NCI-H524 treated with DMSO at 0.1 percent for 48 hours (cell line): ENCODE measurements around the gene KLHL11.
"Not testable (repeated sequence)": the region's sequence is repeated elsewhere in the genome, so short reads cannot be mapped to it uniquely, and the experiment has no call there.

Source experiments
- DNase-seq: peaks from one replicate; lab custom pipeline; 2025; lab: John Stamatoyannopoulos, UW

Gene KLHL11

DNA sequence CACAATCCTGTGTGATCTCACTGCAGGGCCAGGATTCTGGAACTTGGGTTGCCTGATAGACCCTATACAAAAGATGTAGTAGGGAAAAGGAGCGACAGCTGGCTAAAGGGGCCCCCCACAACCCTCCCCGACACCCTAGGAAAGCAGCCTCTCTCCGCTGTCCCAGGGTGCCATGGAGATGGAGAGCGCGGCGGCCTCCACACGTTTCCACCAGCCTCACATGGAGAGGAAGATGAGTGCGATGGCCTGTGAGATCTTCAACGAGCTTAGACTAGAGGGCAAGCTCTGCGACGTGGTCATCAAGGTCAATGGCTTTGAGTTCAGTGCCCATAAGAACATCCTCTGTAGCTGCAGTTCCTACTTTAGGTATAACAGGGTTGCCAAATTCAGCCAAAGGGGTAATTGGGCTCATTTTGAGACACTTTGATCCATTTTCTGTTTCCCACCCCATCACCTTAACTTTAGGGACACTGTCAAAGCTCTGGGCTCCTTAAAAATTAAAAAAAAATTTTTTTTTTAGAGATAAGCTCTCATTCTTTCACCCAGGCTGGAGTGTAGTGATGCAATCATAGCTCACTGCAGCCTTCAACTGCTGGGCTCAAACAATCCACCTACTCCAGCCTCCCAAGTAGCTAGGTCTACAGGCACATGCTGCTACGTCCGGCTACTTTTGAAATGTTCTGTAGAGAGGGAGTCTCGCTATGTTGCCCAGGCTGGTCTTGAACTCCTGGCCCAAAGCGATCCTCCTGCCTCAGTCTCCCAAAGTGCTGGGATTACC, 27.3 kb downstream of the KLHL11 start, which contains the start of gene KLHL10:
TSS of gene KLHL10 (plus strand) at position 65 of the 778 bp plus-strand sequence. CDS start at position 173, 108 bp downstream.
- DNase-seq: no peak

GRCh38 chr17:41836550-41837196, 28.6 kb downstream of the KLHL11 start:
- DNase-seq: no peak

- no peak for DNase-seq
Measured at GRCh38 chr17:41835800-41836549, 29.2 kb downstream of the KLHL11 start, which contains the start of gene NT5C3B. NT5C3B (minus strand) TSS chr17:41836232; CDS start chr17:41836193, 39 bp downstream.

GRCh38 chr17:41835214-41835799, 29.9 kb downstream of the KLHL11 start:
- DNase-seq: no peak

- DNase-seq: not testable (repeated sequence)
Measured at GRCh38 chr17:41829961-41830360, 35.3 kb downstream of the KLHL11 start.

DNA sequence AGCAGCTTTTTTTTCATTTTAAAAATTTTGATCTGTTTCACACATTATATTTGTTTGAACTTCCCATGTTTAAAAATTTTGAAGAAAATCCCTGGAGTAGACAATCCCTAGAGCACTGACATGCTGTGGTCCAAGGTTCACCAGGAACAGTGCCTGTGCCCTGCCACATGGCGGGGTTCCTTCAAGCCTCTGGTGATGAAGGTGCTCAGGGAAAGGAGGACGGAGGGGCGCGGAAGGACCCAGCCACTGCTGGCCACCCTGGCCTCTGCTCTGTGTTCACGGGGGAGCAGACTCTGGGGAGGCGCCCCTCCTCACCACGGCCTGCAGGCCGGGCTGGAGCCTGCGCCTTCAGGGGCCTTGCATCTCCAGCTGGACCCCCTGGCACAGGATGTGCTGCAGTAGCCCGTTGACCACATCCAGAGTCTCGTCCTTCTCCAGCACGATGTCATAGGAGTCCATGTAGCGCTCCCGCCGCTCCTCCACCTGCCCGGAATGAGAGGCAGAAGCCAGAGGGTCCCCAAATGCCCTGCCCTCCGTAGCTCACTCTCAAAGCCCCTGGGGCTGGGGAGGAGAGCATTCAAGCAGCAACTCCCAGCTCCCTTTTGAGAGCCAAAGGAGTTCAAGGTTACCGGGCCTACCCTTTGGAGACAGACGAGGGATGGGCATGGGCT, 39.9 kb downstream of the KLHL11 start:
- DNase-seq: no peak

DNA sequence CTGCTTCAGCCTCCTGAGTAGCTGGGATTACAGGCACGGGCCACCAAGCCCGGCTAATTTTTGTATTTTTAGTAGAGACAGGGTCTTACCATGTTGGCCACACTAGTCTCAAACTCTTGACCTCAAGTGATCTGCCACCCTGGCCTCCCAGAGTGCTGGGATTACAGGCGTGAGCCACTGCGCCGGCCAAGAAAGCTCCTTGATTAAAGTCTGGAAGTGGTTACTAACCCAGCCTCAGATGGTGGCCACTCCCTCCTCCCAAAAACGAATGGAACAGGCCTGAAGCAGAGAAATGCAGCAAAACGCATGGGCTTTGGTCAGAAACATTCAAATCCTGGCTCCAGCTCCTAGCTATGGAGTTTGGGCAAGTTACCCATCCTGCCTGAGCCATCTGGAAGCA, 41.1 kb downstream of the KLHL11 start:
- DNase-seq: no peak

DNA sequence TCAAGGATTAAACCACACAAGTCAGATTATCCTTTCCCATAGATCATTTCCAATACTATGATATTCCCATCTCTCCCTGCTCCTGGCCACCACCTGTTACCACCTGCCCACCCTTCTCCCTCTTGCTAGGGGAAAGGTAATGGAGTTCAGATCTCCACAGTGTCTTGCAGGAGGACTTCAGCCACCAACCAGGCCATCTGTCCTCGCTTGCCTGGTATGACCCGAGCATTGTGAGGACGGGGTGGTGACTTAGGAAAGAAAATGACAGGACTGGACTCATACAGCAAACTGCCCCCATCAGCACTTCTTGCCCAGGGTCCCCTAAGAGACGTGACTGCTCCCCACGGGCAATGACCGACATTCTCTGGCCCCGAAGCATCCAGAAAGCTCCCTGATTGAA, 41.6 kb downstream of the KLHL11 start:
- no peak for DNase-seq

DNA sequence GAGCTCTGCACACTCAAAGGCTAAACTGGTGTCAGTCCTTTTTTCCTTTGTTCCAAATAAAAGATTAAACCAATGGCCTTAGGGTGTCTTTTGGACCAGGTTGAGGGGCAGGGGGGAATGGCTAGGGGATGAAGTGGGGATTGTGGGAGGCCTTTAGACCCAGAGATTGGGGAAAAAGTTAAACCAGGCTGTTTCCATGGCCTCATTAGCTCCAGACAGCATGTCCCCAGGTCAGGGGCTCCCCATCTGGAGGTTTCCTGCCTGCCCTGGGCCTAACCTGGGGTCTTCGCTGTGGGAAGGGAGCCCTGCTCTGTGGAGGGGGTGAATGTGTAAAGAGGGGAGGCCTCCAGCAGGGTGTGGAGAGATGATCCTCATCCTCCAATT, 42.1 kb downstream of the KLHL11 start:
- no peak for DNase-seq

GRCh38 chr17:41822216-41823140, 42.7 kb downstream of the KLHL11 start:
- no peak for DNase-seq

- no peak for DNase-seq
Measured at GRCh38 chr17:41821776-41822175, 43.4 kb downstream of the KLHL11 start.

GRCh38 chr17:41818024-41818423, 47.2 kb downstream of the KLHL11 start:
- DNase-seq: no peak

DNA sequence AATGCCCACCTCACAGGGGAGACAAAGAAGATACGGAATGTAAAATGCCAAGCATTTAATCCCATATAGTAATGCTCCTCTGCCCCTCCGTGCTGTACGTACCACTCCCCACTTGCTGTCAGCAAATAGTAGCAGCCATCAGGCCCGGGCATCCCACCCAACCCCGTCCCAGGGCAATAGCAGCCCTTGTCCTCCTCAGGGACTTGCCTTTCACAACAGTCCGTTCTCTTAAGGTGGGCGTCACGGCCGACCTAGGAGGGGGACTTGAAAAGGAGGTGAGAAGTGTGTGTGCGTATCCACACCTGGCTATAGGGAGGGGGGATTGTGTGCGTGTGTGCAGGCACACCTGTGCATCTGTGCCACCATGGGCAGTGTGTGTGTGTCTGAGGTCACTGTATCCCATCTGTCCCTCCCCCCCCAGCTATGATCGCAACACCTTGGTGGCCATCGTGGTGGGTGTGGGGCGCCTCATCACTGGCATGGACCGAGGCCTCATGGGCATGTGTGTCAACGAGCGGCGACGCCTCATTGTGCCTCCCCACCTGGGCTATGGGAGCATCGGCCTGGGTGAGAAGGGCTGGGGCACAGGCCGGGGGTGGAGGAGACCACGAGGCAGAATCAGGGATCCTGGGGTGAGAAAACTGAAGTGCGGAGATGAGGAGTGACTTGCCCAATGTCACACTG, 48.4 kb downstream of the KLHL11 start:
- DNase-seq: no peak

GRCh38 chr17:41814195-41814594, 51.0 kb downstream of the KLHL11 start:
- DNase-seq: no peak

DNA sequence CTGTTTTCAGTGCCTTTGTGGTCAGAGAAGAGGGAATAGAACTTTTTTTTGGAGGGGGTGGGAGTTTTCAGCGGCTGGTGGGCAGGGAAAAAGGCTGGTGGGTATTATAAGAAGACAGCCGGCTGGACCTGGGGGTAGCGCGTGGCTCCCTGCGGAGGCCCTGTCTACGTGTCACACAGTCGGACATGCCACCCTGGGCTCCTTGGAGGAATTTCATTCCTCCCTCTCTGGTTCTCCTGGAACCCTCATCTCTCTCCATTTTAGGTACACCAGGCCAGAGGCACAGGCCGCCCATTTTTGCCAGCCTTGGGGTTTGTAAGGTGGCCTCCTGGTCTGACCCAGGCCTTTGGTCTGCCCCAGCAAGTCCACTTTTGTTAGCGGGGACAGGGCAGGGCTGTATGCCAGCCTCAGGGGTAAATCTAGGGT, 51.5 kb downstream of the KLHL11 start:
- DNase-seq: no peak

GRCh38 chr17:41813152-41813680, 52.0 kb downstream of the KLHL11 start:
- no peak for DNase-seq

DNA sequence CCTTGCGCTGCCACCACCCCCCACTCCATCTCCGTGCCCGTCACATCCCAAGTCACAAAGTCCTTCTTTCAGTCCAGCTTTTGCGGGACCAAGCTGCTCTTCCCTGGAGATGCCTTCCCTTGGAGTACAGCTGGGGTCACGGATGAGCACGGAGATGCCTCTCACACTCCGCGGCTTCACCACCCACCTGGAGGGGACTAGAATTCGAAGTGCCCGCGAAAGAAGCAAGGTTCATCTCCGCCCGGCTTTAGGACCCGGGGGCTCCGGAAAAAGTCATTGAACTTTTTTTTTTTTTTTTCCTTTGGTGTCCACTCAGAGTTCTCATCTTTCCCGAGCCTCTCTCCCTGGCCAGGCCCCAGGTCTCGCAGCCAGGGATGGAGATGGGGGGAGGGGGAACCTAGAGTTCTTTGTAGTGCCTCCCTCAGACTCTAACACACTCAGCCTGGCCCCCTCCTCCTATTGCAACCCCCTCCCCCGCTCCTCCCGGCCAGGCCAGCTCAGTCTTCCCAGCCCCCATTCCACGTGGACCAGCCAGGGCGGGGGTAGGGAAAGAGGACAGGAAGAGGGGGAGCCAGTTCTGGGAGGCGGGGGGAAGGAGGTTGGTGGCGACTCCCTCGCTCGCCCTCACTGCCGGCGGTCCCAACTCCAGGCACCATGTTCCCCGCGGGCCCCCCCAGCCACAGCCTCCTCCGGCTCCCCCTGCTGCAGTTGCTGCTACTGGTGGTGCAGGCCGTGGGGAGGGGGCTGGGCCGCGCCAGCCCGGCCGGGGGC, 52.7 kb downstream of the KLHL11 start, which contains the start of gene FKBP10:
TSS of gene FKBP10 (plus strand) at position 624 of the 771 bp plus-strand sequence. CDS start at position 655, 31 bp downstream.
- DNase-seq: peak; percentile 72

DNA sequence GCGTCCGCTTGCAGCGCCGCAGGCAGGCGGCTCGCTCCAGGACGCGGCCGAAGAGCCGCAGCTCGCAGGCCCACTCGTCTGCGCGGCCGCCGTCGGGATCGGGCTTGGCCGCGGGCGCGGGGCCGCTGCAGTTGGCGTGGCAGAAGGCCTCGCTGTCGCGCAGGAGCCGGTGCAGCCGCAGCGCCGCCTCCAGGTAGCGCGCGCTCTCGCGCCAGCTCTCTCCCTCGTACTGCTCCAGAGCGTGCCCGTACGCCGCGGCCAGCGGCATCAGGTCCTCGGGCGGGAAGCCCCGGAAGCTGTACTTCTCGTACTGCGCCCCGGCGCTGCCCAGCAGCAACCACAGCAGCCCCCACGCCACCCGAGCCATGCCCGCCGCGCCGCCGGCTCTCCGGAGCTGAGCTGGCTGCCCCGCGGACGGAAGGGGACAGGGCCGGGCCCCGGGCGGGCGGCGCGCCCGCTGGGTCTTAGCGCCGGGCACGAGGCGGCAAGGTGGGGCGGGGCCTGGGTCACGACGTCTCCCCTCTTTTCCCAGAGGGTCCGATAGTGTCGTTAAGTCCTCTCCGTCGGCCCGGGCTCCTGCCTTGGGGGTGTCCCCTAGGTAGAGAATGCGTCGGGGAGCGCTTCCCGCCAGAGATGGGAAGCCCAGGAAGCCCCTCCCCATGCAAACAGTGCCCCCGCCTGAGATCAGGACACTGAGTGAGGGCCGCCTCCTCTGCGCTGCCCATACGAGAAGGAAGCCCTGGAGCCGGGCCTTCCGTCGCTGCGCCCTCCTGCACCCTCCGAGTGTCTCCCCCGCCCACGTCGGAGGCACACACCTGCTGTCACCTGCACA, 53.5 kb downstream of the KLHL11 start, which contains the start of gene P3H4:
TSS of gene P3H4 (minus strand) at position 401 of the 832 bp plus-strand sequence. CDS start at position 367, 34 bp downstream.
- peak; percentile 35 for DNase-seq
